ENCODE results near the gene BPHL.

DNA sequence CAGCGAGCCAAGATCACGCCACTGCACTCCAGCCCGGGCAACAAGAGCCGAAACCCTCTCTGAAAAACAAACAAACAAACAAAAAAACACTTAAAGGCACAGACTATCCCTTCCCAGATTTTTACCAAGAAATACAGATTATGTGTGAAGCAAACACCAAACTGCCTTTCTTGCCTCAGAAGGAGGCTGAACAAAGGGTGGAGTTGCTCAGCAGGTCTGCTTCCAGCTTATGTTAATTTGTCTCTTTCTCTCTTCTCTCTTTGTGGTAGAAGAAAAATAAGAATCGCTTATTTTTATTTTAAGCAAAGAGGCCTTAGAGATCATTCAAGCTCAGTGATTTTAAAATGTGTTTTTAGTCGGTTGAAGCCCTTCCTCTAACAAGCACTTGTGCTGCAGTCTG is 24.6 kb downstream of the BPHL start:
- TF ChIP-seq CHD2 (IDR thresholded peaks at IDR 0.05; ENCODE audit: low read length, partially characterized antibody) = no peak
- no peak for TF ChIP-seq RFX5 (IDR thresholded peaks at IDR 0.05)
- no peak for TF ChIP-seq TP53 (CRISPR knock-in tag; IDR thresholded peaks at IDR 0.05)
- no peak for TF ChIP-seq BHLHE40 (IDR thresholded peaks at IDR 0.05; ENCODE audit: low read depth, low read length)
- TF ChIP-seq EP300 (IDR thresholded peaks at IDR 0.05) = no peak
- TF ChIP-seq, protein P1, sequence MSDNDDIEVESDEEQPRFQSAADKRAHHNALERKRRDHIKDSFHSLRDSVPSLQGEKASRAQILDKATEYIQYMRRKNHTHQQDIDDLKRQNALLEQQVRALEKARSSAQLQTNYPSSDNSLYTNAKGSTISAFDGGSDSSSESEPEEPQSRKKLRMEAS (IDR thresholded peaks at IDR 0.05) = no peak
- no peak for TF ChIP-seq HOXB13 (CRISPR knock-in tag; IDR thresholded peaks at IDR 0.05; ENCODE audit: low read depth)
- no peak for TF ChIP-seq CTCF (IDR thresholded peaks at IDR 0.05)
- TF ChIP-seq RCOR1 (IDR thresholded peaks at IDR 0.05; ENCODE audit: low read depth, low read length) = no peak
- no peak for TF ChIP-seq ESRRA (IDR thresholded peaks at IDR 0.05; ENCODE audit: borderline replicate concordance, low read length)
- no peak for TF ChIP-seq USF2 (IDR thresholded peaks at IDR 0.05)
- TF ChIP-seq RAD21 (conservative IDR thresholded peaks at IDR 0.05 in 1 of 2, IDR thresholded peaks at IDR 0.05 in 1 of 2) = no peak
- TF ChIP-seq HEYL (CRISPR knock-in tag; IDR thresholded peaks at IDR 0.05) = no peak

Data from A549 (cell line).